Keratinocyte (primary cell): ENCODE results near the gene KCNG3. TPM values are rescaled to one million over a fixed set of nuclear protein-coding genes. Genes with fewer than 3 reads are reported as not detected.

Source experiments
- DNase-seq: peaks from one replicate; pipeline ENCODE4 v3.0.0-alpha.2; 2011; ENCODE audit warnings: low read depth, missing footprints, low spot score
- FAIRE-seq: peaks from 2 replicates; lab custom pipeline; 2011; peaks lifted over from hg19 to GRCh38; lab: Jason Lieb, UNC
- H2AFZ ChIP-seq: 2 replicates; pipeline ENCODE4 v1.6.0; 2012; ENCODE audit warnings: low read length, control low read depth, inconsistent platforms; ENCODE audit not compliant: control insufficient read depth
- H3K27ac ChIP-seq: 2 replicates; pipeline ENCODE4 v1.5.1; 2011; ENCODE audit warnings: low read length; ENCODE audit not compliant: control insufficient read depth, insufficient read depth
- H3K27me3 ChIP-seq: 3 replicates; pipeline ENCODE4 v1.6.0; 2011; ENCODE audit warnings: low read length; ENCODE audit not compliant: control insufficient read depth, insufficient read depth; ENCODE audit errors: extremely low read depth
- H3K36me3 ChIP-seq, 2 experiments: 2 replicates in 1 of 2; 3 replicates in 1 of 2; pipeline ENCODE4 v1.5.1; 2011; ENCODE audit warnings: low read length in 2 of 2, mild to moderate bottlenecking in 1 of 2; ENCODE audit not compliant: control insufficient read depth in 2 of 2, insufficient read depth in 2 of 2; ENCODE audit errors: extremely low read depth in 1 of 2
- H3K4me1 ChIP-seq: 3 replicates; pipeline ENCODE4 v1.5.1; 2011; ENCODE audit warnings: low read length; ENCODE audit not compliant: control insufficient read depth, insufficient read depth; ENCODE audit errors: extremely low read depth
- H3K4me2 ChIP-seq: 3 replicates; pipeline ENCODE4 v1.6.0; 2011; ENCODE audit warnings: low read depth, low read length; ENCODE audit not compliant: control insufficient read depth, insufficient read depth; ENCODE audit errors: extremely low read depth
- H3K4me3 ChIP-seq, 3 experiments: fragments of 200-600 bp in 1 of 3; sonication (generic) in 1 of 3; 2 replicates in 2 of 3; 3 replicates in 1 of 3; pipeline ENCODE4 v1.5.1; 2011 to 2016; ENCODE audit warnings: low read length in 3 of 3, mild to moderate bottlenecking in 3 of 3, control low read depth in 2 of 3, inconsistent platforms in 1 of 3, low read depth in 1 of 3, mixed read lengths in 1 of 3, mixed run types in 1 of 3, moderate library complexity in 1 of 3; ENCODE audit not compliant: control insufficient read depth in 2 of 3, insufficient read depth in 2 of 3; ENCODE audit errors: extremely low read depth in 1 of 3
- H3K79me2 ChIP-seq: 2 replicates; pipeline ENCODE4 v1.6.0; 2012; ENCODE audit warnings: low read length; ENCODE audit not compliant: control insufficient read depth, insufficient read depth
- H3K9ac ChIP-seq: 3 replicates; pipeline ENCODE4 v1.6.0; 2011; ENCODE audit warnings: low read length; ENCODE audit not compliant: control insufficient read depth, insufficient read depth; ENCODE audit errors: extremely low read depth
- H3K9me1 ChIP-seq: 3 replicates; pipeline ENCODE4 v1.6.0; 2011; ENCODE audit warnings: low read length; ENCODE audit not compliant: control insufficient read depth, insufficient read depth; ENCODE audit errors: extremely low read depth
- H3K9me3 ChIP-seq: 2 replicates; pipeline ENCODE4 v1.5.1; 2012; ENCODE audit warnings: low read depth, low read length; ENCODE audit not compliant: control insufficient read depth
- H4K20me1 ChIP-seq: 3 replicates; pipeline ENCODE4 v1.6.0; 2011; ENCODE audit warnings: low read length; ENCODE audit not compliant: control insufficient read depth, insufficient read depth; ENCODE audit errors: extremely low read depth
- CTCF ChIP-seq, 3 experiments: IDR thresholded peaks in 1 of 3; conservative IDR thresholded peaks in 1 of 3; optimal IDR thresholded peaks in 1 of 3; 2 replicates in 2 of 3; 3 replicates in 1 of 3; pipeline versions ENCODE3 to v1.5.1; 2011; ENCODE audit warnings: low read length in 3 of 3, mild to moderate bottlenecking in 3 of 3, moderate library complexity in 2 of 3, control low read depth in 1 of 3, inconsistent platforms in 1 of 3; ENCODE audit not compliant: insufficient read depth in 2 of 3; ENCODE audit errors: extremely low read depth in 1 of 3
- EZH2 ChIP-seq: IDR thresholded peaks from one replicate; pipeline ENCODE4 v1.6.1; 2012; ENCODE audit warnings: inconsistent platforms, mild to moderate bottlenecking, low read length, moderate library complexity
- dilution Hi-C: fragments of 300-500 bp; cut with MboI; formaldehyde crosslinking; loops from one replicate; pipeline ENCODE4 v1.7.0; 2020; ENCODE audit warnings: low sequenced_read_pairs; ENCODE audit not compliant: extremely low pct_ligation_motif_present
- polyA plus RNA-seq, 5 experiments: library from polyadenylated mRNA; depleted of rRNA in 3 of 5; stranded (reverse) in 3 of 5; stranded (forward) in 1 of 5; unstranded in 1 of 5; fragments of >200 nt; gene quantifications; 1 replicate in 1 of 5; 2 replicates in 3 of 5; 3 replicates in 1 of 5; pipeline versions ENCODE4 v1.2.1 to v1.2.3, GENCODE V29; 2011 to 2012; ENCODE audit warnings: missing spikeins in 2 of 5, low read depth in 1 of 5, low replicate concordance in 1 of 5

Gene KCNG3
- polyA plus RNA-seq, 1 donor (not counting 4 experiments of a cell fraction or from before 2014, with no cell fraction given): not detected

GRCh38 chr2:42421157-42421485, 72.7 kb downstream of the KCNG3 start:
- peak overlapping the region; percentile 37 for H3K27ac ChIP-seq
- H3K4me1 ChIP-seq: peaks cover 15% of the 10 kb centered on the region
- no peaks in the 10 kb centered on the region for H3K79me2 ChIP-seq
- no peaks in the 10 kb centered on the region for H3K9me3 ChIP-seq
- no peak overlapping the region for H2AFZ ChIP-seq
- no peaks in the 10 kb centered on the region for H3K27me3 ChIP-seq
- TF ChIP-seq CTCF (optimal IDR thresholded peaks at IDR 0.05 in 1 of 3, IDR thresholded peaks at IDR 0.05 in 1 of 3, conservative IDR thresholded peaks at IDR 0.05 in 1 of 3; ENCODE audit: extremely low read depth in 1 of 3, insufficient read depth in 2 of 3, low read length in 3 of 3) (no peak), EZH2 (no peak)
- no peak overlapping the region for H3K9ac ChIP-seq
- no peaks in the 10 kb centered on the region for H4K20me1 ChIP-seq
- dilution Hi-C loops: no loop called here
- H3K36me3 ChIP-seq: no peaks in the 10 kb centered on the region
- H3K4me2 ChIP-seq: peak overlapping the region; percentile 30
- DNase-seq (no peak), FAIRE-seq (no peak)
- H3K9me1 ChIP-seq: no peaks in the 10 kb centered on the region
- H3K4me3 ChIP-seq: no peak overlapping the region

GRCh38 chr2:42414648-42415047, 79.1 kb downstream of the KCNG3 start:
- Histone ChIP-seq H4K20me1 (no peaks in the 10 kb centered on the region), H3K4me1 (no peaks in the 10 kb centered on the region), H3K4me2 (no peak overlapping the region), H3K36me3 (no peaks in the 10 kb centered on the region), H3K4me3 (no peak overlapping the region), H3K9me3 (no peaks in the 10 kb centered on the region), H3K79me2 (no peaks in the 10 kb centered on the region), H3K9ac (no peak overlapping the region), H3K27ac (no peak overlapping the region), H3K27me3 (no peaks in the 10 kb centered on the region), H2AFZ (no peak overlapping the region), H3K9me1 (no peaks in the 10 kb centered on the region)
- DNase-seq: no peak
- no peak for TF ChIP-seq EZH2
- no peak for TF ChIP-seq CTCF (optimal IDR thresholded peaks at IDR 0.05 in 1 of 3, IDR thresholded peaks at IDR 0.05 in 1 of 3, conservative IDR thresholded peaks at IDR 0.05 in 1 of 3; ENCODE audit: extremely low read depth in 1 of 3, insufficient read depth in 2 of 3, low read length in 3 of 3)
- FAIRE-seq: no peak
- dilution Hi-C loops: no loop called here
